ENCODE data around the gene SCAF8. TPM values are rescaled to one million over a fixed set of nuclear protein-coding genes. Genes with fewer than 3 reads are reported as not detected.

SCAF8 gene
- total and polyA plus RNA-seq, 8 donors = 34.3 to 57.6 (median 54.7) TPM

DNA sequence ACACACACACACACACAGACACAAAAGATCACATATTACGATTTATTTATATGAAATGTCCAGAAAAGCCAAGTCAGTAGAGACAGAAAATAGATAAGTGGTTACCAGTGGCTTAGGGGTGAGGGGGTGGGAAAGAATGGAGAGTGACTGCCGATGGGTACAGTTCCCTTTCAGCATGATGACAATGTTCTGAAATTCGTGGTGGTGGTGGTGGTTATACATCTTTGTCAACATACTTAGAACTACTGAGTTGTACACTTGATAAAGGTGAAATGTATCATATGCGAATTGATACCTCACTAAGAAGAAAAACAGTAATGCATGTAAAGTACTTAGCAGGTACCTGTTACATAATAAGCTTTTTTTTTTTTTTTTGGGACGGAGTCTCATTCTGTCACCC lies 124.3 kb downstream of the SCAF8 start:
- H3K9me3 ChIP-seq = no peaks in the 10 kb centered on the region
- H3K4me1 ChIP-seq = peaks cover 0 to 2% of the 10 kb centered on the region in 2 donors
- H3K27me3 ChIP-seq = no peaks in the 10 kb centered on the region
- intact Hi-C loops (cut with DNase I) = no loop called here
- TF ChIP-seq CTCF (IDR thresholded peaks at IDR 0.05) = no peak
- H3K27ac ChIP-seq = no peak overlapping the region
- ATAC-seq (no peak), DNase-seq (no peak)
- peaks cover 0 to 10% of the 10 kb centered on the region in 2 donors for H3K36me3 ChIP-seq
- H3K4me3 ChIP-seq = no peak overlapping the region

GRCh38 chr6:154861825-154862224 lies 128.6 kb downstream of the SCAF8 start:
- intact Hi-C loops (cut with DNase I) = no loop called here
- peaks cover 0 to 4% of the 10 kb centered on the region in 2 donors for H3K36me3 ChIP-seq

DNA sequence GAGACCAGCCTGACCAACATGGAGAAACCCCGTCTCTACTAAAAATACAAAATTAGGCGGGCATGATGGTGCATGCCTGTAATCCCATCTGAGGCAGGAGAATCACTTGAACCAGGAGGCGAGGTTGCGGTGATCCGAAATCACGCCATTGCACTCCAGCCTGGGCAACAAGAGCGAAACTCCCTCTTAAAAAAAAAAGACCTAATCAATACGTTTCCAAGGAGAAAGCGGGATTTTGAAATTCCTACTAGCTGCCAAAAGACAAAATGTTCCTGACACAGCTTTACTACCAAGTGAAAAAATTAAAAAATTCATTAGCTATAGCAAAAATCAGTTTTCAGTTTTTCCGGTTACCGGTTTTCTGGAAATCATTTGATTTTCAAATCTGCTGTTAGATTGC lies 129.3 kb downstream of the SCAF8 start:
- no peak overlapping the region for H3K4me3 ChIP-seq
- no peaks in the 10 kb centered on the region for H3K9me3 ChIP-seq
- peaks cover 0 to 2% of the 10 kb centered on the region in 2 donors for H3K4me1 ChIP-seq
- H3K27ac ChIP-seq = no peak overlapping the region
- ATAC-seq (no peak), DNase-seq (no peak)
- intact Hi-C loops (cut with DNase I) = no loop called here
- H3K36me3 ChIP-seq = peaks cover 0 to 4% of the 10 kb centered on the region in 2 donors
- no peak for TF ChIP-seq CTCF (IDR thresholded peaks at IDR 0.05)
- H3K27me3 ChIP-seq = no peaks in the 10 kb centered on the region

More at GRCh38 chr6:154861825-154862224, 128.6 kb downstream of the SCAF8 start:
- Histone ChIP-seq H3K9me3 (no peaks in the 10 kb centered on the region), H3K27me3 (no peaks in the 10 kb centered on the region), H3K4me3 (no peak overlapping the region), H3K4me1 (peaks cover 0 to 2% of the 10 kb centered on the region in 2 donors), H3K27ac (no peak overlapping the region)
- TF ChIP-seq CTCF (IDR thresholded peaks at IDR 0.05) = no peak
- DNase-seq (no peak), ATAC-seq (no peak)

GRCh38 chr6:154864066-154864430 lies 130.8 kb downstream of the SCAF8 start:
- intact Hi-C loops (cut with DNase I) = no loop called here
- H3K36me3 ChIP-seq = peaks cover 0 to 4% of the 10 kb centered on the region in 2 donors
- no peaks in the 10 kb centered on the region for H3K27me3 ChIP-seq
- peak; percentile 33 for ATAC-seq
- TF ChIP-seq CTCF (IDR thresholded peaks at IDR 0.05) = no peak
- no peak overlapping the region for H3K4me3 ChIP-seq
- H3K9me3 ChIP-seq = no peaks in the 10 kb centered on the region
- H3K27ac ChIP-seq = no peak overlapping the region
- DNase-seq = no peak
- peaks cover 0 to 2% of the 10 kb centered on the region in 2 donors for H3K4me1 ChIP-seq

GRCh38 chr6:154865291-154865690 lies 132.1 kb downstream of the SCAF8 start:
- no peak overlapping the region for H3K27ac ChIP-seq
- H3K9me3 ChIP-seq = no peaks in the 10 kb centered on the region
- no peak for ATAC-seq
- H3K4me1 ChIP-seq = peaks cover 0 to 2% of the 10 kb centered on the region in 2 donors
- H3K4me3 ChIP-seq = no peak overlapping the region
- peaks cover 0 to 4% of the 10 kb centered on the region in 2 donors for H3K36me3 ChIP-seq
- H3K27me3 ChIP-seq = no peaks in the 10 kb centered on the region
- DNase-seq = no peak
- intact Hi-C loops (cut with DNase I) = no loop called here
- TF ChIP-seq CTCF (IDR thresholded peaks at IDR 0.05) = no peak

Measured in left lung (tissue), 10 donors.